Astrocyte (in vitro differentiated cells and primary cell): ENCODE data around the gene C11orf54. TPM values are rescaled to one million over a fixed set of nuclear protein-coding genes. Genes with fewer than 3 reads are reported as not detected.

ENCODE experiments used
- DNase-seq: peaks from one replicate; pipeline ENCODE4 v3.0.0-alpha.2; 2010; ENCODE audit warnings: low read depth
- FAIRE-seq: peaks from 2 replicates; lab custom pipeline; 2011; peaks lifted over from hg19 to GRCh38; lab: Jason Lieb, UNC
- H2AFZ ChIP-seq: 2 replicates; pipeline ENCODE4 v1.6.0; 2012; ENCODE audit warnings: low read depth, low read length, inconsistent platforms
- H3K27ac ChIP-seq: 2 replicates; pipeline ENCODE4 v1.5.1; 2011; ENCODE audit warnings: low read depth, low read length, inconsistent platforms
- H3K27me3 ChIP-seq: 2 replicates; pipeline ENCODE4 v1.6.0; 2011; ENCODE audit warnings: low read length, inconsistent platforms; ENCODE audit not compliant: insufficient read depth
- H3K36me3 ChIP-seq: 2 replicates; pipeline ENCODE4 v1.5.1; 2011; ENCODE audit warnings: low read length, inconsistent platforms; ENCODE audit not compliant: insufficient read depth
- H3K4me1 ChIP-seq: 2 replicates; pipeline ENCODE4 v1.5.1; 2011; ENCODE audit warnings: low read length, inconsistent platforms; ENCODE audit not compliant: insufficient read depth
- H3K4me2 ChIP-seq: 2 replicates; pipeline ENCODE4 v1.6.0; 2012; ENCODE audit warnings: low read length, inconsistent platforms
- H3K4me3 ChIP-seq: 2 replicates; pipeline ENCODE4 v1.5.1; 2011; ENCODE audit warnings: low read depth, mild to moderate bottlenecking, low read length, inconsistent platforms; ENCODE audit not compliant: insufficient read depth
- H3K79me2 ChIP-seq: 2 replicates; pipeline ENCODE4 v1.6.0; 2012; ENCODE audit warnings: mild to moderate bottlenecking, low read length, inconsistent platforms; ENCODE audit not compliant: insufficient read depth
- H3K9ac ChIP-seq: 2 replicates; pipeline ENCODE4 v1.6.0; 2012; ENCODE audit warnings: mild to moderate bottlenecking, low read length, inconsistent platforms
- H3K9me3 ChIP-seq: 2 replicates; pipeline ENCODE4 v1.5.1; 2012; ENCODE audit warnings: low read depth, mild to moderate bottlenecking, low read length, inconsistent platforms; ENCODE audit not compliant: insufficient read depth
- H4K20me1 ChIP-seq: 2 replicates; pipeline ENCODE4 v1.6.0; 2012; ENCODE audit warnings: low read length, inconsistent platforms; ENCODE audit not compliant: insufficient read depth
- H3K27ac Mint-ChIP-seq: one replicate; pipeline ENCODE4 v1.8.0; 2021; ENCODE audit warnings: mild to moderate bottlenecking, mixed read lengths; ENCODE audit not compliant: unreplicated experiment
- H3K27me3 Mint-ChIP-seq: one replicate; pipeline ENCODE4 v1.8.0; 2021; ENCODE audit warnings: low read depth, mixed read lengths; ENCODE audit not compliant: unreplicated experiment
- H3K36me3 Mint-ChIP-seq: one replicate; pipeline ENCODE4 v1.8.0; 2021; ENCODE audit warnings: low read depth, mixed read lengths; ENCODE audit not compliant: unreplicated experiment
- H3K4me1 Mint-ChIP-seq: one replicate; pipeline ENCODE4 v1.8.0; 2021; ENCODE audit warnings: low read depth, mixed read lengths; ENCODE audit not compliant: unreplicated experiment
- H3K4me3 Mint-ChIP-seq: one replicate; pipeline ENCODE4 v1.8.0; 2021; ENCODE audit warnings: mild to moderate bottlenecking, moderate library complexity, mixed read lengths; ENCODE audit not compliant: unreplicated experiment
- H3K9me3 Mint-ChIP-seq: one replicate; pipeline ENCODE4 v1.8.0; 2021; ENCODE audit warnings: mild to moderate bottlenecking, mixed read lengths; ENCODE audit not compliant: unreplicated experiment
- EZH2 ChIP-seq: IDR thresholded peaks from 2 replicates; pipeline ENCODE4 v1.6.1; 2012; ENCODE audit warnings: mild to moderate bottlenecking, low read length, inconsistent platforms; ENCODE audit not compliant: insufficient read depth
- total RNA-seq: library from RNA; stranded (reverse); gene quantifications from 2 replicates; pipeline ENCODE4 v1.2.1, GENCODE V29; 2021
- TF ChIP-seq, protein P1 (sequence below): IDR thresholded peaks from 2 replicates; pipeline ENCODE4 v1.5.1; 2011; ENCODE audit warnings: low read depth, mild to moderate bottlenecking, inconsistent platforms, low read length, moderate library complexity; ENCODE audit not compliant: insufficient read depth

The C11orf54 gene
- total RNA-seq, 1 donor from 2014 or later: 14.8 TPM

DNA sequence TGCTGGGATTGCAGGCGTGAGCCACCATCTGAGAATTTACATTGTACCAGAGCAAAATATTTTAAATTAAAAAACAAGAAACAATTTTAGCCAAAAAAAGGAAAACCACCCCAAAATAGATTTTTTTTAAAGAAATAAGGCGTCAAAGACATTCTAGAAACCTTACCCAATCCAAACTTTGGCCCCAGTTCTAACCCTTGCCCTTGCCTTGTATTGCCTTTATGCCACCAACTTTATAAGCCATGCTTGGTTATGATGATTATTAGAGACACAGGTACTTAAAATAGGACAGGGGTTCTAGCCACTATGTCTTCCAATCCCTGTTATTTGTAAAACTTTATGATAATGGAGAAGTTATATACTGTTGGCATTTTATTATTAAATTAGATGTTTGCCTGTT is 11.8 kb downstream of the C11orf54 start:
- Histone ChIP-seq H2AFZ (no peak overlapping the region), H3K4me1 (no peaks in the 10 kb centered on the region)
- no peaks in the 10 kb centered on the region for H3K4me1 Mint-ChIP-seq

GRCh38 chr11:93756748-93757147 is 15.3 kb downstream of the C11orf54 start:
- H3K4me1 Mint-ChIP-seq: no peaks in the 10 kb centered on the region
- no peaks in the 10 kb centered on the region for H3K36me3 ChIP-seq
- no peak for FAIRE-seq

More for the DNA sequence above, 11.8 kb downstream of the C11orf54 start:
- H3K79me2 ChIP-seq: no peaks in the 10 kb centered on the region
- H3K27me3 ChIP-seq: no peaks in the 10 kb centered on the region
- DNase-seq (no peak), FAIRE-seq (no peak)
- Mint-ChIP-seq H3K27ac (no peak overlapping the region), H3K4me3 (no peak overlapping the region), H3K9me3 (no peaks in the 10 kb centered on the region), H3K36me3 (peaks cover 5% of the 10 kb centered on the region), H3K27me3 (no peaks in the 10 kb centered on the region)
- H4K20me1 ChIP-seq: no peaks in the 10 kb centered on the region
- no peak overlapping the region for H3K4me3 ChIP-seq
- no peak for TF ChIP-seq EZH2
- TF ChIP-seq, protein P1, sequence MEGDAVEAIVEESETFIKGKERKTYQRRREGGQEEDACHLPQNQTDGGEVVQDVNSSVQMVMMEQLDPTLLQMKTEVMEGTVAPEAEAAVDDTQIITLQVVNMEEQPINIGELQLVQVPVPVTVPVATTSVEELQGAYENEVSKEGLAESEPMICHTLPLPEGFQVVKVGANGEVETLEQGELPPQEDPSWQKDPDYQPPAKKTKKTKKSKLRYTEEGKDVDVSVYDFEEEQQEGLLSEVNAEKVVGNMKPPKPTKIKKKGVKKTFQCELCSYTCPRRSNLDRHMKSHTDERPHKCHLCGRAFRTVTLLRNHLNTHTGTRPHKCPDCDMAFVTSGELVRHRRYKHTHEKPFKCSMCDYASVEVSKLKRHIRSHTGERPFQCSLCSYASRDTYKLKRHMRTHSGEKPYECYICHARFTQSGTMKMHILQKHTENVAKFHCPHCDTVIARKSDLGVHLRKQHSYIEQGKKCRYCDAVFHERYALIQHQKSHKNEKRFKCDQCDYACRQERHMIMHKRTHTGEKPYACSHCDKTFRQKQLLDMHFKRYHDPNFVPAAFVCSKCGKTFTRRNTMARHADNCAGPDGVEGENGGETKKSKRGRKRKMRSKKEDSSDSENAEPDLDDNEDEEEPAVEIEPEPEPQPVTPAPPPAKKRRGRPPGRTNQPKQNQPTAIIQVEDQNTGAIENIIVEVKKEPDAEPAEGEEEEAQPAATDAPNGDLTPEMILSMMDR: no peak
- no peaks in the 10 kb centered on the region for H3K36me3 ChIP-seq
- H3K9me3 ChIP-seq: no peaks in the 10 kb centered on the region
- no peak overlapping the region for H3K9ac ChIP-seq
- no peak overlapping the region for H3K4me2 ChIP-seq
- H3K27ac ChIP-seq: no peak overlapping the region

GRCh38 chr11:93757301-93757700 is 15.8 kb downstream of the C11orf54 start:
- Mint-ChIP-seq H3K27ac (no peak overlapping the region), H3K9me3 (no peaks in the 10 kb centered on the region), H3K27me3 (no peaks in the 10 kb centered on the region), H3K4me1 (no peaks in the 10 kb centered on the region), H3K36me3 (peaks cover 12% of the 10 kb centered on the region), H3K4me3 (no peak overlapping the region)
- H3K27me3 ChIP-seq: no peaks in the 10 kb centered on the region
- H2AFZ ChIP-seq: no peak overlapping the region
- H3K4me1 ChIP-seq: no peaks in the 10 kb centered on the region
- TF ChIP-seq, protein P1: no peak
- no peak for TF ChIP-seq EZH2
- H3K79me2 ChIP-seq: no peaks in the 10 kb centered on the region
- no peak overlapping the region for H3K4me2 ChIP-seq
- H3K36me3 ChIP-seq: no peaks in the 10 kb centered on the region
- DNase-seq: no peak
- H3K27ac ChIP-seq: no peak overlapping the region
- FAIRE-seq: no peak
- H4K20me1 ChIP-seq: no peaks in the 10 kb centered on the region
- no peaks in the 10 kb centered on the region for H3K9me3 ChIP-seq
- no peak overlapping the region for H3K9ac ChIP-seq
- H3K4me3 ChIP-seq: no peak overlapping the region

More at GRCh38 chr11:93756748-93757147, 15.3 kb downstream of the C11orf54 start:
- Mint-ChIP-seq H3K27me3 (no peaks in the 10 kb centered on the region), H3K4me3 (no peak overlapping the region), H3K27ac (no peak overlapping the region), H3K36me3 (peaks cover 12% of the 10 kb centered on the region), H3K9me3 (no peaks in the 10 kb centered on the region)
- H3K4me3 ChIP-seq: no peak overlapping the region
- H4K20me1 ChIP-seq: no peaks in the 10 kb centered on the region
- H3K9ac ChIP-seq: no peak overlapping the region
- no peak overlapping the region for H2AFZ ChIP-seq
- no peaks in the 10 kb centered on the region for H3K27me3 ChIP-seq
- no peaks in the 10 kb centered on the region for H3K9me3 ChIP-seq
- H3K79me2 ChIP-seq: no peaks in the 10 kb centered on the region
- H3K4me2 ChIP-seq: no peak overlapping the region
- no peaks in the 10 kb centered on the region for H3K4me1 ChIP-seq
- TF ChIP-seq, protein P1: no peak
- no peak for TF ChIP-seq EZH2
- H3K27ac ChIP-seq: no peak overlapping the region
- no peak for DNase-seq
